Colonic mucosa (tissue), 4 donors: Measurements from ENCODE around the gene ZNF12. TPM values are rescaled to one million over a fixed set of nuclear protein-coding genes. Genes with fewer than 3 reads are reported as not detected.

Source experiments
- DNase-seq: peaks from one replicate; pipeline ENCODE4 v3.0.0-alpha.2; 2020
- H3K27ac ChIP-seq: fragments of 200-600 bp; one replicate; pipeline ENCODE4 v1.8.0; 2021
- H3K27me3 ChIP-seq: fragments of 200-600 bp; one replicate; pipeline ENCODE4 v1.8.0; 2021
- H3K36me3 ChIP-seq: fragments of 200-600 bp; one replicate; pipeline ENCODE4 v1.8.0; 2021
- H3K4me1 ChIP-seq: fragments of 200-600 bp; one replicate; pipeline ENCODE4 v1.8.0; 2021; ENCODE audit warnings: mild to moderate bottlenecking
- H3K4me3 ChIP-seq: fragments of 200-600 bp; one replicate; pipeline ENCODE4 v1.8.0; 2021
- H3K9ac ChIP-seq, 2 donors: one replicate each; pipeline ENCODE4 v1.7.0; 2013; ENCODE audit warnings: control low read depth in 2 of 2, low read depth in 2 of 2, low read length in 2 of 2
- H3K9me3 ChIP-seq: fragments of 200-600 bp; one replicate; pipeline ENCODE4 v1.8.0; 2021
- intact Hi-C: fragments of 100-400 bp; cut with DNase I; formaldehyde crosslinking; loops from one replicate; pipeline ENCODE4 v1.14.1; 2022
- total RNA-seq, 2 donors: library from RNA; stranded (reverse); fragmentation: NEBNext Ultra II Directional in 1 of 2; extraction: Animal tissue kit (Norgen Biotek cat#: 25700) in 1 of 2; gene quantifications; one replicate each; pipeline ENCODE4 v1.2.1, GENCODE V29; 2021
- TF ChIP-seq, protein P1 (sequence below): fragments of 200-600 bp; IDR thresholded peaks from one replicate; pipeline ENCODE4 v1.8.0; 2022; ENCODE audit warnings: antibody characterized with exemption, mild to moderate bottlenecking
- donor health status: healthy.
- donor health status: DM: no; HTN: no; CAD: no.
- donor health status: DM: no; HTN: no; CAD: no.

The ZNF12 gene
- total RNA-seq, 2 donors from 2014 or later = 20.9 to 22.0 TPM

DNA sequence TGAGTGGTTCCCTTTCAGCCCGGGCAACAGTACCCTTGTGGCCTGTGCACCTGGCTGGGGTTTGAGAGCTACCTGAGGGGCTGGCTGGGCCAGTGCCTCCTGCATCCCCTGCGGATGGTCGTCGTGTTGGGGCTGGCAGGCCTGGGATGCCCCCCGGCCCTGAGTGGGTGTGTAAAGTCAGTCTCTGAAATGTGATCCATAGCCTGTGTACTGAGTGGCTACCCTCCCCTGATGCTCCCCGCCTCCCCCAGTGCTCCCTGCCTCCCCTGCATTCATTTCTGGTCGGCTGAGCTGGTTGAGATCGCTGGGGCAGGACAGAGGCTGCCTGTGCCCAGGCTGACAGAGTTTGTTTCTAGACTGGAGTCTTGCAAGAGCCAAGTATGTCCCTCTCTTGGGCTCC lies 60.3 kb downstream of the ZNF12 start:
- no peak for DNase-seq
- intact Hi-C loops = no loop called here
- Histone ChIP-seq H3K27me3 (no peaks in the 10 kb centered on the region), H3K4me1 (no peaks in the 10 kb centered on the region), H3K27ac (no peak overlapping the region), H3K36me3 (no peaks in the 10 kb centered on the region), H3K4me3 (no peak overlapping the region), H3K9me3 (no peaks in the 10 kb centered on the region), H3K9ac (no peak overlapping the region)
- TF ChIP-seq, protein P1, sequence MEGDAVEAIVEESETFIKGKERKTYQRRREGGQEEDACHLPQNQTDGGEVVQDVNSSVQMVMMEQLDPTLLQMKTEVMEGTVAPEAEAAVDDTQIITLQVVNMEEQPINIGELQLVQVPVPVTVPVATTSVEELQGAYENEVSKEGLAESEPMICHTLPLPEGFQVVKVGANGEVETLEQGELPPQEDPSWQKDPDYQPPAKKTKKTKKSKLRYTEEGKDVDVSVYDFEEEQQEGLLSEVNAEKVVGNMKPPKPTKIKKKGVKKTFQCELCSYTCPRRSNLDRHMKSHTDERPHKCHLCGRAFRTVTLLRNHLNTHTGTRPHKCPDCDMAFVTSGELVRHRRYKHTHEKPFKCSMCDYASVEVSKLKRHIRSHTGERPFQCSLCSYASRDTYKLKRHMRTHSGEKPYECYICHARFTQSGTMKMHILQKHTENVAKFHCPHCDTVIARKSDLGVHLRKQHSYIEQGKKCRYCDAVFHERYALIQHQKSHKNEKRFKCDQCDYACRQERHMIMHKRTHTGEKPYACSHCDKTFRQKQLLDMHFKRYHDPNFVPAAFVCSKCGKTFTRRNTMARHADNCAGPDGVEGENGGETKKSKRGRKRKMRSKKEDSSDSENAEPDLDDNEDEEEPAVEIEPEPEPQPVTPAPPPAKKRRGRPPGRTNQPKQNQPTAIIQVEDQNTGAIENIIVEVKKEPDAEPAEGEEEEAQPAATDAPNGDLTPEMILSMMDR = no peak

DNA sequence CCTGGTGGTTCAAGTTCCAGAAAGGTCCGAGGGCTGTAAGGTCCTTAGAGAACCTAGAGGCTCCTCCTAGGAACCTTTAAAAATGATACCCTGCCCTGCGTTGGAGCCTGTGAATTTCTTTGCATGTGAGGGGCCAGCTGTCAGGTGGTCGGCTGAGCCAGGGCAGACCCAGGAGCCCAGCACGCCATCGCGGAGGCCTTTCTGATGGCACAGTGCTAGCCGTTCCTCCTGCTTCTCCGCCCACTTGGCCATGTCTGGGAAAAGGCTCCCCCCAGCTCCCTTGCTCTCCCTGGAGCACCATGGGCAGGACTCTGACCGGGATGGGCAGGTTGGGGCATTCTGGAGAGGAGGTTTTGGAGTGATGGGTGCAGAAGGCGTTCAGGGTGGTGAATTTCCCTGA lies 62.0 kb downstream of the ZNF12 start:
- no peak overlapping the region for H3K9ac ChIP-seq
- no peaks in the 10 kb centered on the region for H3K9me3 ChIP-seq
- intact Hi-C loops = no loop called here
- H3K4me3 ChIP-seq = no peak overlapping the region
- no peaks in the 10 kb centered on the region for H3K4me1 ChIP-seq
- DNase-seq = no peak
- H3K27me3 ChIP-seq = no peaks in the 10 kb centered on the region
- no peaks in the 10 kb centered on the region for H3K36me3 ChIP-seq
- no peak overlapping the region for H3K27ac ChIP-seq
- TF ChIP-seq, protein P1 = no peak

DNA sequence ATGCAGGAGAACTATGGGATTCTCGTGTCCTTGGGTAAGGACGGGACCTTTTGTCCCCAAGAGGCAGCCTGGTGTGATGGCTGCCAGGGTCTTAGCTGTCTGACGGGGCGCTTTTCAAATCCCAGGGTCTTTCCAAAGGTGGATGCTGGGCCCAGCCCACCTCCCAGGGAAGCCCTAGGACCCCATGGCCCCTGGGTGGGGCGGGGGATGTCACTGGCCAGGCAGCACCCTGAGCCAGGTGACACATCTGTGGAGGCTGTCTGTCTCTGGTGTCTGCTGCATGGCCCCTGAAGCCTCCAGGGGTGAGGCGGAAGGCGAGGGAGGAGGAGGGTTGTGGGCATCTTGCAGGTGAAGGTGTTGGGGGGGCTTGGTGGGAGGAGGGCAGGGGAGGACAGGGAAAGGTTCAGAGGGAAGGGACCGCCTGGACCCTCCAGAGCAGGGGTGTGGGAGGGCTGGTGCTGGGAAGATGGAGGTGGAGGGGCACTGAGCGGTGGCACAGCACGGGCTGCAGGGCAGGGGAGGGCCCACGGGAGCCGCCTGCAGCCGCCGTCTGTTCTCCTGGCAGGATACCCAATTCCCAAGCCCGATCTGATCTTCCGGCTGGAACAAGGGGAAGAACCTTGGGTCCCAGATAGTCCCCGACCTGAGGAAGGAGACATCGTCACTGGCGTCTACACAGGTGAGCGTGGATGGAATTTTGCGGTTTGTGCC lies 62.7 kb downstream of the ZNF12 start:
- no peaks in the 10 kb centered on the region for H3K4me1 ChIP-seq
- H3K27ac ChIP-seq = no peak overlapping the region
- no peak overlapping the region for H3K4me3 ChIP-seq
- no peaks in the 10 kb centered on the region for H3K9me3 ChIP-seq
- no peaks in the 10 kb centered on the region for H3K27me3 ChIP-seq
- no peak overlapping the region for H3K9ac ChIP-seq
- intact Hi-C loops = no loop called here
- H3K36me3 ChIP-seq = no peaks in the 10 kb centered on the region
- DNase-seq = no peak
- TF ChIP-seq, protein P1 = no peak

DNA sequence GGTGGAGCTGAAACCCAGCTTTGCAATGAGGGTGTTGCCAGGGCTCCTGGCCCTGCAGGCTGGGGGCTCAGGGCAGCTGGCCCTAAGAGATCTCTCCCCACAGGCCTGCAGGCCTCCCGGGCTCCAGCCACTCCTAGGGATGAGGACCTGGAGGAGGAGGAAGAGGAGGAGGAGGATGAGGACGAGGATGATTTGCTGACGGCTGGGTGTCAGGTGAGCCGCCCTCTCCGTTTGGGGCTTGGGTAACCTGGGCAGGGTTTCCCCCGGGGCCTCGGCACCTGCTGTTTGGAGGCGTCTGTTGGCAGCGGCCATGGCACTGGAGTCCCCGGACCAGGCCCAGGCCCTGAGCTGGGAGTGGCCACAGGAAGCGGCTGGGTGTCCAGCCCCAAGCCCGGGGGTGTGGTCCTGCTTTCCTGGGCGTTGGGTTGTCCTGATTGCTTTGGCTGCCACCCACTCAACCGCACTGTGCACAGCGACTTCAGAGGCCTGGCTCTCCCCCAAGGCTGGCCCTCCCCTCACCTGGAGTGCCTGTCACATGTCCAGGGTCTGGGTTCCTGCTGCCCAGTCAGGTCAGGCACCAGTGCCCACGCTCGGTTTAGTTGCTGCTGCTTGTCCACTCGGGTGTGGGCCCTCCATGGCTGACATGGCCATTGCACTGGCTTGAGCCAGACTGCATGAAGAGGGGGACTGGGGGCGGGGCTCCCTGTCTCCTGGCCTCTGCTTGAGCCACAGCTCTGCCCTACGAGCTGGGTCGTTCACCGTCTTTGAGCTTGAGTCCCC lies 63.7 kb downstream of the ZNF12 start:
- Histone ChIP-seq H3K4me3 (no peak overlapping the region), H3K9ac (no peak overlapping the region), H3K36me3 (no peaks in the 10 kb centered on the region), H3K4me1 (no peaks in the 10 kb centered on the region), H3K9me3 (no peaks in the 10 kb centered on the region), H3K27ac (no peak overlapping the region), H3K27me3 (no peaks in the 10 kb centered on the region)
- intact Hi-C loops = no loop called here
- DNase-seq = no peak
- TF ChIP-seq, protein P1 = no peak

DNA sequence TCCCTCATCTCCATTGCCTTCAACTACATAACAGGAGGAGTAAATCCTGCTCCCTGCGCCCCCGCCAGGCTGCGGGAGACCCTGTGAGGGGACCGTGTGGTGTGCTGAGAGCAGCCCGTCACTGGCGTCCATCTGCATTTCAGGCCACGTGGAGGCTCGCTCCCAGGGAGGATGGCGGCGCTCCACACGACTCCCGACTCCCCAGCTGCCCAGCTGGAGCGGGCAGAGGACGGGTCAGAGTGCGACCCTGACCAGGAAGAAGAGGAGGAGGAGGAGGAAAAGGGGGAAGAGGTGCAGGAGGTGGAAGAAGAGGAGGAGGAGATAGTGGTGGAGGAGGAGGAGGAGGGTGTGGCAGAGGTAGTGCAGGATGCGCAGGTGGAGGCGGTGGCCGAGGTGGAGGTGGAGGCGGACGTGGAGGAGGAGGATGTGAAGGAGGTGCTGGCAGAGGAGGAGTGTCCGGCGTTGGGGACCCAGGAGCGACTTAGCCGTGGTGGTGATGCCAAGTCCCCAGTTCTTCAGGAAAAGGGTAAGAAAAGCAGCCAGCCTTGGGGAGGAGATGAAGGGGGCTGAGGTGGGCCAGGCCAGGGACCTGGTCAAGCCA lies 64.4 kb downstream of the ZNF12 start:
- no peaks in the 10 kb centered on the region for H3K9me3 ChIP-seq

More for the DNA sequence above, 64.4 kb downstream of the ZNF12 start:
- Histone ChIP-seq H3K36me3 (no peaks in the 10 kb centered on the region), H3K27me3 (no peaks in the 10 kb centered on the region), H3K9ac (no peak overlapping the region), H3K27ac (no peak overlapping the region), H3K4me3 (no peak overlapping the region), H3K4me1 (no peaks in the 10 kb centered on the region)
- no peak for DNase-seq
- TF ChIP-seq, protein P1 = no peak
- intact Hi-C loops = no loop called here
